IMR-90 (cell line): Measurements from ENCODE around the gene BASP1. TPM values are rescaled to one million over a fixed set of nuclear protein-coding genes. Genes with fewer than 3 reads are reported as not detected.
A peak's percentile ranks its signal among the peaks of the same experiment; 100 is the strongest.

Source experiments
- ATAC-seq: fragments of 200-7000 bp; cut with Tn5 transposase; 2 replicates; pipeline ENCODE4 v1.9.1; 2020; ENCODE audit warnings: low read depth, mild to moderate bottlenecking, moderate library complexity
- BruUV-seq: library from RNA; stranded (reverse); fragments of 400-500 nt; replicated peaks from 2 replicates; lab custom pipeline; 2021; lab: Mats Ljungman, UMichigan
- CTCF ChIA-PET: fragments of 300-600 bp; formaldehyde crosslinking; extraction: SDS; loops from one replicate; lab custom pipeline; 2021; ENCODE audit warnings: antibody characterized with exemption; lab: Yijun Ruan, JAX
- POLR2A ChIA-PET: fragments of 300-600 bp; sonication (Branson Sonifier 250); formaldehyde crosslinking; loops from one replicate; lab custom pipeline; 2022; ENCODE audit warnings: antibody characterized with exemption; ENCODE audit not compliant: unreplicated experiment; lab: Charles Lee
- DNase-seq: peaks from one replicate; pipeline ENCODE4 v3.0.0; 2013
- H2AFZ ChIP-seq: replicated peaks from 2 replicates; pipeline ENCODE3; 2013; ENCODE audit warnings: low read length, mild to moderate bottlenecking; ENCODE audit not compliant: poor library complexity
- H2AK5ac ChIP-seq: 2 replicates; pipeline ENCODE4 v1.6.1; 2013; ENCODE audit warnings: low read depth, low read length, inconsistent platforms
- H2AK9ac ChIP-seq: replicated peaks from 2 replicates; pipeline ENCODE3; 2013; ENCODE audit warnings: mild to moderate bottlenecking, low read depth, low read length, moderate library complexity; ENCODE audit not compliant: poor library complexity
- H2BK120ac ChIP-seq: 2 replicates; pipeline ENCODE4 v1.6.1; 2013; ENCODE audit warnings: low read depth, low read length, inconsistent platforms
- H2BK15ac ChIP-seq: 3 replicates; pipeline ENCODE4 v1.6.1; 2013; ENCODE audit warnings: low read depth, low read length, inconsistent platforms
- H2BK20ac ChIP-seq: 2 replicates; pipeline ENCODE4 v1.6.1; 2013; ENCODE audit warnings: low read depth, mild to moderate bottlenecking, inconsistent platforms, low read length, moderate library complexity
- H2BK5ac ChIP-seq: 2 replicates; pipeline ENCODE4 v1.6.1; 2013; ENCODE audit warnings: mild to moderate bottlenecking, low read depth, low read length, inconsistent platforms; ENCODE audit not compliant: poor library complexity, severe bottlenecking
- H3K14ac ChIP-seq: replicated peaks from 2 replicates; pipeline ENCODE4 v1.6.1; 2013; ENCODE audit warnings: low read depth, low read length, inconsistent platforms
- H3K18ac ChIP-seq: 2 replicates; pipeline ENCODE4 v1.6.1; 2013; ENCODE audit warnings: low read depth, low read length, control low read depth
- H3K23ac ChIP-seq: 2 replicates; pipeline ENCODE4 v1.6.1; 2013; ENCODE audit warnings: low read depth, low read length, inconsistent platforms
- H3K27ac ChIP-seq: 2 replicates; pipeline ENCODE4 v1.5.1; 2013; ENCODE audit warnings: mild to moderate bottlenecking, control low read depth, low read length; ENCODE audit not compliant: insufficient read depth
- H3K27me3 ChIP-seq: 2 replicates; pipeline ENCODE4 v1.6.1; 2013; ENCODE audit warnings: low read length; ENCODE audit not compliant: control insufficient read depth, insufficient read depth
- H3K36me3 ChIP-seq: 2 replicates; pipeline ENCODE4 v1.6.1; 2013; ENCODE audit warnings: low read length, mixed read lengths; ENCODE audit not compliant: control insufficient read depth, insufficient read depth
- H3K4ac ChIP-seq: 2 replicates; pipeline ENCODE4 v1.6.1; 2013; ENCODE audit warnings: low read depth, low read length, inconsistent platforms
- H3K4me1 ChIP-seq: 2 replicates; pipeline ENCODE4 v1.6.1; 2013; ENCODE audit warnings: low read length, mixed read lengths; ENCODE audit not compliant: control insufficient read depth, insufficient read depth
- H3K4me2 ChIP-seq: 2 replicates; pipeline ENCODE4 v1.6.1; 2013; ENCODE audit warnings: low read depth, mild to moderate bottlenecking, control low read depth, low read length, moderate library complexity
- H3K4me3 ChIP-seq: 2 replicates; pipeline ENCODE4 v1.5.1; 2013; ENCODE audit warnings: low read depth, mild to moderate bottlenecking, control low read depth, low read length, moderate library complexity; ENCODE audit not compliant: insufficient read depth
- H3K56ac ChIP-seq: 2 replicates; pipeline ENCODE4 v1.6.1; 2013; ENCODE audit warnings: low read length, inconsistent platforms; ENCODE audit not compliant: insufficient read depth; ENCODE audit errors: extremely low read depth
- H3K79me1 ChIP-seq, 2 experiments: 2 replicates each; pipeline ENCODE4 v1.6.1; 2013; ENCODE audit warnings: low read length in 2 of 2, inconsistent platforms in 1 of 2, low read depth in 1 of 2
- H3K9ac ChIP-seq: 2 replicates; pipeline ENCODE4 v1.6.1; 2013; ENCODE audit warnings: low read depth, low read length, control low read depth
- H3K9me1 ChIP-seq: 2 replicates; pipeline ENCODE4 v1.6.1; 2013; ENCODE audit warnings: low read length, inconsistent platforms; ENCODE audit not compliant: insufficient read depth
- H3K9me3 ChIP-seq: 2 replicates; pipeline ENCODE4 v1.6.1; 2013; ENCODE audit warnings: low read length; ENCODE audit not compliant: control insufficient read depth, insufficient read depth
- H4K20me1 ChIP-seq: 2 replicates; pipeline ENCODE4 v1.6.1; 2013; ENCODE audit warnings: low read length, inconsistent platforms; ENCODE audit not compliant: insufficient read depth
- H4K5ac ChIP-seq: 2 replicates; pipeline ENCODE4 v1.6.1; 2013; ENCODE audit warnings: mild to moderate bottlenecking, low read depth, low read length, control low read depth
- H4K8ac ChIP-seq, 2 experiments: 2 replicates each; pipeline ENCODE4 v1.6.1; 2013; ENCODE audit warnings: low read depth in 2 of 2, low read length in 2 of 2, control low read depth in 1 of 2, inconsistent platforms in 1 of 2
- H4K91ac ChIP-seq: 2 replicates; pipeline ENCODE4 v1.6.1; 2013; ENCODE audit warnings: low read depth, low read length, inconsistent platforms; ENCODE audit not compliant: insufficient read depth
- BHLHE40 ChIP-seq: fragments of 150-350 bp; IDR thresholded peaks from 2 replicates; pipeline ENCODE4 v1.6.1; 2016; ENCODE audit warnings: mild to moderate bottlenecking, low read depth, low read length
- CEBPB ChIP-seq: IDR thresholded peaks from 2 replicates; pipeline ENCODE4 v1.6.1; 2012; ENCODE audit warnings: low read depth, low read length, improper control_type of control experiment
- CHD1 ChIP-seq: IDR thresholded peaks from 2 replicates; pipeline ENCODE4 v1.6.1; 2012; ENCODE audit warnings: low read depth, low read length, improper control_type of control experiment
- CTCF ChIP-seq: conservative IDR thresholded peaks from 2 replicates; pipeline ENCODE4 v1.5.1; 2012; ENCODE audit warnings: mild to moderate bottlenecking, low read depth, low read length, improper control_type of control experiment
- ELK1 ChIP-seq: fragments of 150-350 bp; IDR thresholded peaks from 2 replicates; pipeline ENCODE4 v1.6.1; 2016; ENCODE audit warnings: low read depth, mild to moderate bottlenecking, low read length, moderate library complexity, borderline replicate concordance
- FOS ChIP-seq: fragments of 150-350 bp; IDR thresholded peaks from 2 replicates; pipeline ENCODE4 v1.6.1; 2016; ENCODE audit warnings: low read depth, low read length
- MAFK ChIP-seq: IDR thresholded peaks from 2 replicates; pipeline ENCODE4 v1.6.1; 2012; ENCODE audit warnings: low read depth, low read length, improper control_type of control experiment
- MAZ ChIP-seq: IDR thresholded peaks from 2 replicates; pipeline ENCODE4 v1.6.1; 2012; ENCODE audit warnings: low read depth, mild to moderate bottlenecking, low read length, improper control_type of control experiment, moderate library complexity, borderline replicate concordance
- MXI1 ChIP-seq: IDR thresholded peaks from 2 replicates; pipeline ENCODE4 v1.6.1; 2012; ENCODE audit warnings: low read depth, mild to moderate bottlenecking, low read length, moderate library complexity, borderline replicate concordance
- POLR2A ChIP-seq: IDR thresholded peaks from 2 replicates; pipeline ENCODE4 v1.6.1; 2012; ENCODE audit warnings: mild to moderate bottlenecking, low read depth, low read length
- RAD21 ChIP-seq: IDR thresholded peaks from 2 replicates; pipeline ENCODE4 v1.6.1; 2012; ENCODE audit warnings: low read length, improper control_type of control experiment
- RCOR1 ChIP-seq: IDR thresholded peaks from 2 replicates; pipeline ENCODE4 v1.6.1; 2012; ENCODE audit warnings: mild to moderate bottlenecking, low read length, improper control_type of control experiment; ENCODE audit not compliant: insufficient replicate concordance
- USF2 ChIP-seq: fragments of 150-350 bp; IDR thresholded peaks from 2 replicates; pipeline ENCODE4 v1.6.1; 2017; ENCODE audit warnings: mild to moderate bottlenecking, antibody characterized with exemption, low read length, low read depth
- WGBS, 2 experiments: methylation state at CpG; one replicate each; pipeline versions ENCODE4 v1.1.5 to v1.1.7; 2013; ENCODE audit warnings: missing lambda C conversion rate in 2 of 2; ENCODE audit not compliant: insufficient read length in 1 of 2; ENCODE audit errors: extremely low coverage in 2 of 2; 5-methylcytosine and 5-hydroxymethylcytosine counted together
- dilution Hi-C: fragments of 300-500 bp; cut with HindIII; formaldehyde crosslinking; loops from one replicate; pipeline ENCODE4 v1.14.3; 2018; ENCODE audit warnings: low sequenced_read_pairs; ENCODE audit not compliant: unreplicated experiment
- in situ Hi-C: fragments of 300-500 bp; cut with MboI; formaldehyde crosslinking; loops from 3 replicates; pipeline ENCODE4 v1.14.3; 2019; ENCODE audit warnings: low sequenced_read_pairs, inconsistent platforms, mixed read lengths
- intact Hi-C: fragments of 100-400 bp; cut with micrococcal nuclease; formaldehyde crosslinking; loops from 2 replicates; pipeline ENCODE4 v1.10.0; 2022
- polyA plus RNA-seq, 3 experiments: library from polyadenylated mRNA; depleted of rRNA; stranded (reverse); fragments of >200 nt; gene quantifications; 2 replicates each; pipeline ENCODE4 v1.2.3, GENCODE V29; 2012; ENCODE audit warnings: low replicate concordance in 1 of 3
- total RNA-seq: library from RNA; depleted of rRNA; stranded (reverse); fragments of >200 nt; gene quantifications from 2 replicates; pipeline ENCODE4 v1.2.3, GENCODE V29; 2012

BASP1 gene
- total and polyA plus RNA-seq, 2 of the 4 experiments (the other 2 are of a cell fraction): 39.6 to 103 TPM

GRCh38 chr5:17189381-17190036 is 27.9 kb upstream of the BASP1 start:
- ChIA-PET CTCF (interaction anchor here (0.6 to 2.1 kb wide), 28 partner anchors 14 to 545 kb away, joined by 3 to 14 read pairs (median 4); no protein-coding TSS in a partner anchor), POLR2A (interaction anchor here (0.5 to 0.9 kb wide), 2 partner anchors 236 to 257 kb away, joined by 3 read pairs; no protein-coding TSS in a partner anchor)
- Histone ChIP-seq H3K27ac (peak overlapping the region; percentile 90), H3K9ac (peak overlapping the region; percentile 70), H3K4me3 (no peak overlapping the region), H3K4me1 (peaks cover 40% of the 10 kb centered on the region), H3K36me3 (no peaks in the 10 kb centered on the region), H3K9me1 (peaks cover 23% of the 10 kb centered on the region), H4K5ac (peak overlapping the region; percentile 14), H2AK9ac (peak overlapping the region; percentile 70), H3K9me3 (no peaks in the 10 kb centered on the region), H2AFZ (peak overlapping the region; percentile 85), H3K79me1 (peaks cover 7 to 41% of the 10 kb centered on the region in 2 experiments; a peak in 3 of 4 replicates), H4K20me1 (peaks cover 12% of the 10 kb centered on the region; the same call in 1 of the 2 replicates), H2AK5ac (peak overlapping the region; percentile 99), H2BK15ac (peak overlapping the region; percentile 92; the same call in 2 of the 3 replicates), H3K4ac (peak overlapping the region; percentile 82), H2BK120ac (peak overlapping the region; percentile 92), H3K23ac (peak overlapping the region; percentile 69; the same call in 1 of the 2 replicates), H3K56ac (peak overlapping the region; percentile 70), H2BK5ac (peak overlapping the region; percentile 88), H3K14ac (peak overlapping the region; percentile 77), H3K4me2 (no peak overlapping the region), H3K27me3 (no peaks in the 10 kb centered on the region), H4K91ac (peak overlapping the region; percentile 90), H2BK20ac (peak overlapping the region; percentile 95), H4K8ac (peak overlapping the region; percentile 42 to 81; a peak in 3 of 4 replicates), H3K18ac (peak overlapping the region; percentile 22)
- intact Hi-C loops: loop anchor here (1.0 to 10.0 kb wide), 6 partner anchors 57 to 725 kb away; partner anchors contain the start of gene ZNF622
- WGBS, 2 experiments: 80% methylated on average over 1 of the region's 13 CpGs; no CpG with 5 or more reads in 1 of the 2 experiments
- no TSS peak for BruUV-seq
- in situ Hi-C loops: loop anchor here (5.0 to 10.0 kb wide), 5 partner anchors 62 to 515 kb away; no protein-coding TSS in a partner anchor
- DNase-seq (peak; percentile 86), ATAC-seq (peak; percentile 7; the same call in 1 of the 2 replicates)
- dilution Hi-C loops: loop anchor here (25.0 kb wide), 1 partner anchor 402 kb away; no protein-coding TSS in a partner anchor
- TF ChIP-seq CEBPB (no peak), POLR2A (peak; percentile 58; the same call in 1 of the 2 replicates), MAZ (no peak), RCOR1 (no peak), ELK1 (no peak), USF2 (no peak), CTCF (peak; percentile 78), RAD21 (peak; percentile 88), MAFK (no peak), MXI1 (no peak), CHD1 (no peak; the same call in 1 of the 2 replicates), FOS (no peak), BHLHE40 (no peak)
